Psoas muscle (tissue), 8 donors: Measurements from ENCODE around the gene SLC26A5. TPM values are rescaled to one million over a fixed set of nuclear protein-coding genes. Genes with fewer than 3 reads are reported as not detected.

Source experiments
- ATAC-seq, 4 donors: fragments of 200-7000 bp; cut with Tn5 transposase; one replicate each; pipeline ENCODE4 v1.9.1; 2020; ENCODE audit warnings: moderate library complexity in 3 of 4, mild to moderate bottlenecking in 2 of 4
- DNase-seq, 2 donors: peaks; one replicate each; pipeline ENCODE4 v3.0.0-alpha.2; 2020
- H3K27ac ChIP-seq: fragments of 200-600 bp; one replicate; pipeline ENCODE4 v1.8.0; 2022
- H3K27me3 ChIP-seq, 3 donors: fragments of 200-600 bp in 1 of 3; one replicate each; pipeline versions ENCODE4 v1.6.1 to v1.8.0; 2013 to 2022; ENCODE audit warnings: low read length in 2 of 3, mild to moderate bottlenecking in 2 of 3, moderate library complexity in 1 of 3; ENCODE audit not compliant: insufficient read depth in 3 of 3
- H3K36me3 ChIP-seq, 2 donors: fragments of 200-600 bp in 1 of 2; one replicate each; pipeline versions ENCODE4 v1.6.1 to v1.8.0; 2013 to 2022; ENCODE audit warnings: low read depth in 1 of 2, mild to moderate bottlenecking in 1 of 2, moderate library complexity in 1 of 2; ENCODE audit not compliant: insufficient read depth in 1 of 2
- H3K4me1 ChIP-seq: fragments of 200-600 bp; one replicate; pipeline ENCODE4 v1.8.0; 2022
- H3K4me3 ChIP-seq: fragments of 200-600 bp; one replicate; pipeline ENCODE4 v1.8.0; 2022; ENCODE audit warnings: mild to moderate bottlenecking
- H3K9me3 ChIP-seq: fragments of 200-600 bp; one replicate; pipeline ENCODE4 v1.8.0; 2022
- WGBS, 3 donors: extraction: QIAGEN DNeasy Blood & Tissue Kit; methylation state at CpG; one replicate each; pipeline versions ENCODE4 v1.1.6 to v1.1.7; 2013; 5-methylcytosine and 5-hydroxymethylcytosine counted together
- intact Hi-C, 2 donors: fragments of 100-400 bp; cut with DNase I; formaldehyde crosslinking; loops; one replicate each; pipeline versions ENCODE4 v1.11.0 to v1.14.2; 2022
- polyA plus RNA-seq, 3 donors: library from polyadenylated mRNA; stranded (reverse); fragments of 200-250 nt; gene quantifications; one replicate each; pipeline ENCODE4 v1.2.3, GENCODE V29; 2013
- total RNA-seq, 4 donors: library from RNA; stranded (reverse); fragmentation: NEBNext Ultra II Directional in 2 of 4; extraction: Animal tissue kit (Norgen Biotek cat#: 25700) in 2 of 4; gene quantifications; one replicate each; pipeline versions ENCODE4 v1.2.1 to v1.2.4, GENCODE V29; 2021 to 2023
- TF ChIP-seq, protein P1 (sequence below): fragments of 200-600 bp; IDR thresholded peaks from one replicate; pipeline ENCODE4 v1.8.0; 2022; ENCODE audit warnings: antibody characterized with exemption
- donor health status: healthy with polysubstance abuse.
- donor health status: DM: no; HTN: no; CAD: no; lungs with moderate emphysema.
- donor health status: Bipolar disorder and iron deficiency.
- donor health status: healthy.
- donor health status: DM: yes; HTN: yes; CAD: no.
- donor health status: DM: no; HTN: no; CAD: no.
- donor health status: DM: no; HTN: no; CAD: no.
- donor health status: DM: yes; HTN: yes; CAD: no.

The SLC26A5 gene
- total and polyA plus RNA-seq, 7 donors, result not detected

- H3K36me3 ChIP-seq, result peaks cover 5 to 58% of the 10 kb centered on the region in 2 donors
- H3K27me3 ChIP-seq, result no peaks in the 10 kb centered on the region
These were observed 104.5 kb downstream of the SLC26A5 start for GRCh38 chr7:103341466-103341865.

DNA sequence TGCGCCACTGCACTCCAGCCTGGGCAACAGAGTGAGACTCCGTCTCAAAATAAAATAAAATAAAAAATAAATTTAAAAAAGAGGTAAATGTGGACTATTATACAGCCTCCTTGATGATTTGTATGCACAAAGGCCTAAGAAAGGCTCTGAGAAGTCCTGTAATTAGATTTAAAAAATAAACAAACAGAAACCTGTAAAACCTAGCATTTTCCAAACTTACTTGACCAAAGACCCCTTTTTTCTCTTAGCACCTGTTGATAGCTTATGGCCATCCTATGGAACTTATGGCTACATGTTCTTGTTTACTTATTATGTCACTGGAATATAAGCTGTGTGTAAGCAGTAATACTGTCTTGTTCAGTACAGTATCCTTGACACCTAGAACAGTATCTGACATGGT is 107.1 kb downstream of the SLC26A5 start:
- Histone ChIP-seq H3K4me3 (no peak overlapping the region), H3K27me3 (no peaks in the 10 kb centered on the region), H3K36me3 (peaks cover 5 to 84% of the 10 kb centered on the region in 2 donors), H3K9me3 (no peaks in the 10 kb centered on the region), H3K27ac (no peak overlapping the region), H3K4me1 (peaks cover 9% of the 10 kb centered on the region)
- TF ChIP-seq, protein P1, sequence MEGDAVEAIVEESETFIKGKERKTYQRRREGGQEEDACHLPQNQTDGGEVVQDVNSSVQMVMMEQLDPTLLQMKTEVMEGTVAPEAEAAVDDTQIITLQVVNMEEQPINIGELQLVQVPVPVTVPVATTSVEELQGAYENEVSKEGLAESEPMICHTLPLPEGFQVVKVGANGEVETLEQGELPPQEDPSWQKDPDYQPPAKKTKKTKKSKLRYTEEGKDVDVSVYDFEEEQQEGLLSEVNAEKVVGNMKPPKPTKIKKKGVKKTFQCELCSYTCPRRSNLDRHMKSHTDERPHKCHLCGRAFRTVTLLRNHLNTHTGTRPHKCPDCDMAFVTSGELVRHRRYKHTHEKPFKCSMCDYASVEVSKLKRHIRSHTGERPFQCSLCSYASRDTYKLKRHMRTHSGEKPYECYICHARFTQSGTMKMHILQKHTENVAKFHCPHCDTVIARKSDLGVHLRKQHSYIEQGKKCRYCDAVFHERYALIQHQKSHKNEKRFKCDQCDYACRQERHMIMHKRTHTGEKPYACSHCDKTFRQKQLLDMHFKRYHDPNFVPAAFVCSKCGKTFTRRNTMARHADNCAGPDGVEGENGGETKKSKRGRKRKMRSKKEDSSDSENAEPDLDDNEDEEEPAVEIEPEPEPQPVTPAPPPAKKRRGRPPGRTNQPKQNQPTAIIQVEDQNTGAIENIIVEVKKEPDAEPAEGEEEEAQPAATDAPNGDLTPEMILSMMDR, result no peak
- ATAC-seq (no peak), DNase-seq (no peak)
- WGBS, 3 donors, result 94 to 100% (median 99%) methylated on average over 2 of the region's 2 CpGs
- intact Hi-C loops, result no loop called here

More at GRCh38 chr7:103341466-103341865, 104.5 kb downstream of the SLC26A5 start:
- ATAC-seq (no peak), DNase-seq (no peak)
- Histone ChIP-seq H3K27ac (no peak overlapping the region), H3K9me3 (no peaks in the 10 kb centered on the region), H3K4me1 (peaks cover 15% of the 10 kb centered on the region), H3K4me3 (no peak overlapping the region)
- TF ChIP-seq, protein P1, result no peak
- WGBS, 3 donors, result 86 to 89% (median 86%) methylated on average over 2 of the region's 2 CpGs
- intact Hi-C loops, result no loop called here

- Histone ChIP-seq H3K4me3 (no peak overlapping the region), H3K27ac (no peak overlapping the region), H3K27me3 (no peaks in the 10 kb centered on the region), H3K9me3 (no peaks in the 10 kb centered on the region), H3K4me1 (no peaks in the 10 kb centered on the region), H3K36me3 (peaks cover 5 to 88% of the 10 kb centered on the region in 2 donors)
- DNase-seq (no peak), ATAC-seq (no peak)
- intact Hi-C loops, result no loop called here
- TF ChIP-seq, protein P1, result no peak
- WGBS, 3 donors, result 91 to 99% (median 93%) methylated on average over 2 of the region's 2 CpGs
These were observed 109.2 kb downstream of the SLC26A5 start for GRCh38 chr7:103336761-103337160.

DNA sequence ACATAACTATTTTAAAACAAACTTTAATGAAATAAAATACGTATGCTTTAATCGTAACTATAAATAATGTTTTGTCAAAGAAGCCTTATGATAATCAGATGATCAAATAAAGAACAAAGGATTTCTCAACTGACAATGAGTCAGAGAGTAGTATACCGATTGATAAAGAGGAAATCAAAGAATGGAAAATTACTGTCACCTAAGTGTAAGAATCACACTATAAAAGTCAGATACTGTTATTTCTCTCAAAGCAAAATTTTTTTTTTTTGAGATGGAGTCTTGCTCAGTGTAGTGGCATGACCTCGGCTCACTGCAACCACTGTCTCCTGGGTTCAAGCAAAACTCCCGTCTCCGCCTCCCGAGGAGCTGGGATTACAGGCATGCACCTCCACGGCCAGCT is 120.3 kb downstream of the SLC26A5 start:
- DNase-seq (no peak), ATAC-seq (no peak)
- Histone ChIP-seq H3K27ac (no peak overlapping the region), H3K4me1 (no peaks in the 10 kb centered on the region), H3K36me3 (peaks cover 0 to 96% of the 10 kb centered on the region in 2 donors), H3K4me3 (no peak overlapping the region), H3K9me3 (no peaks in the 10 kb centered on the region), H3K27me3 (no peaks in the 10 kb centered on the region)
- intact Hi-C loops, result no loop called here
- WGBS, 3 donors, result 89 to 91% (median 91%) methylated on average over 8 of the region's 8 CpGs
- TF ChIP-seq, protein P1, result no peak

Other genes with a start within 250 kb of the SLC26A5 start
- 10 to 100 TPM; 43.8 to 54.3 (median 48.2) TPM for gene PMPCB, start 148.8 kb downstream of the SLC26A5 start, total RNA-seq
- 10 to 100 TPM; 39.9 to 52.0 (median 40.0) TPM for gene PMPCB, start 148.8 kb downstream of the SLC26A5 start, polyA plus RNA-seq
- gene DNAJC2, start 101.4 kb downstream of the SLC26A5 start, total RNA-seq, result 10 to 100 TPM; 19.8 to 33.3 (median 32.7) TPM
- 100 to 1,000 TPM in 1 of 3 donors, 10 to 100 TPM in 2; 39.1 to 115 (median 78.4) TPM for gene DNAJC2, start 101.4 kb downstream of the SLC26A5 start, polyA plus RNA-seq
- gene PSMC2, start 98.6 kb downstream of the SLC26A5 start, total RNA-seq, result 100 to 1,000 TPM; 146 to 244 (median 208) TPM
- gene PSMC2, start 98.6 kb downstream of the SLC26A5 start, polyA plus RNA-seq, result 100 to 1,000 TPM; 273 to 524 (median 297) TPM